Measurements from ENCODE around the gene RGS13.

RGS13 gene

DNA sequence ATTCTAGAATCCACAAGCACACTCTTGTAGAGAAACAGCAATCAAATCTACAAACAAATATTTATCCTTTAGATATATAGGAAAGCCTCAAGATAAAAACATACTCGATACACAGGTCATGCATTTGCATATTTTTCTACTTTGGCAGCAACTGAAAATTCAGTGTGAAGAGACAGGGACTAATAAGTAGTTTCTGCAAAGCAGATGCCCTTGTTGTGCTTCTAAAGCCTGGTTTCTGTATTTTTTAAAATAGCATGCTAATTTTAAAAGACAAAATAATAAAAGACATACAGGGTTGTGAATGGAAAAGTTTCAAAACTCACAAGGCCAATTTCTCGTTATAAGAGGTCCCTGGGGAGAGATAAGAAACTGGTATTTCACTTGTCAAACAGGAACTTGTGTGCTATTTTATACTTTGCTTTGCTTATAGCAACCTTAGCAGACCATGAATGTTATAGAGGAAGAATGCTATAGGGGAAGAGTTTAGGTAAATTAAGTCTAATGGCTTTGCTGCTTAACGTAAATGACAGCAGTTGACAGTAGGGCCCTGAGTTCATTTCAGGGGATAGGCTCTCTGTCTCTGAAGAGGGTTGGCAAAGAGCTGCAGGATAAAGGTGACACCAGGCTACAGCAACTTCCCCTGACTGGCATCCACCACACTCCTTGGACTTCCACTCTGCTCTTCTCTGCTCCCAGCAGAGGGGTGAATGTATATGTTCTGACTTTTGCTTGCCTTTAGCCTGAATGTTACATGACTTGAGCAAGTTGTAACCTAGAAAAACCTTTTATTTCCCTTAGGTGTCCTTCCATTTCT is 9.4 kb upstream of the RGS13 start:
- no peak for DNase-seq (ENCODE audit: low read depth in 2 of 2)

DNA sequence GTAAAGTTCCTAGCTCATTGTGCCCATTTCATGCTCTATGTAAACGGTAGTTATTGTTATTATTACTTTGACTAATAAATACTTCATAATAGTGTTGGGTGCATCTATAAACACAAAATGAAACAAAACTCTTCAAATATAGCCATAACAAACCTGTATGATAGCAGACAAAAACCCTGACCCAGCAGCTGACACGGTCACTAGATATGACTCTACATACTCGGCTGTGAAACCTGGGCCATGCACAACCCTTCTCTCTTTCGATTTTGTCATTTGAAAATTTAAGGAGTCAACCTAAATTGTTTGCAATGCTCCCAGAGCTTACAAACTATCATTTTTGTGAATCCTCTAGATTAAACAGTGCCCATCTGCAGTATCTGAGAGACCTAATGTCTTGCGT is 8.0 kb upstream of the RGS13 start:
- DNase-seq (ENCODE audit: low read depth in 2 of 2): no peak

DNA sequence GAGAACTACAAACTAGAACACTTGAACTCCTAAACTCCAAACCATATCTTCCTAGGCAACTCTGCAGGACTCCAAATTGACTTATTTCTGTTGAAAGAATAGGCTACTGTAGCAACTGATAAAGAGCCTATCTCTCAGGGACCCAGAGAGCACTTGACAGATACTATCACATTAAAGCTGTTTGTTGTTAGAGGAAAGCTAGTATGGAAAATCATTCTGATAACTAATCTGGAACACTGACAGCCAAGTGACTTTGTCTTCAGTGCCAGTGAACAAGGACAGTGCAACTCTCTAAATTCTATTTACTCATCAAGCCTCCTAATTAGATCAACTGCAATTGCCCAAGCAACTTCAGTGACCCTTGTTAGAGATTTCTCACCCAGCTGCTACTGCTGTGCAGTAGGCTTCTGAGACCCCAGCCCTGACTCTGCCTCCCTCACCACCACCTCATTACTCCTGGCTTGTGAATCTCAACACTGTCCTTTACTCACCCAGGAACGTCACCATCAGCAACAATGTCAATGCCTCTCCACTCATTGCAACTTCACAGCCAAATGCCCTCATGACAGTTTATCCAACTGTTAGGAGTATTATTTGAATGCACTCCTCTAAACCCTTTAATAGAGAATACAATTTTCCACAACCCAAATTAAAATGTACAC is 7.4 kb upstream of the RGS13 start:
- no peak for DNase-seq (ENCODE audit: low read depth in 2 of 2)

DNA sequence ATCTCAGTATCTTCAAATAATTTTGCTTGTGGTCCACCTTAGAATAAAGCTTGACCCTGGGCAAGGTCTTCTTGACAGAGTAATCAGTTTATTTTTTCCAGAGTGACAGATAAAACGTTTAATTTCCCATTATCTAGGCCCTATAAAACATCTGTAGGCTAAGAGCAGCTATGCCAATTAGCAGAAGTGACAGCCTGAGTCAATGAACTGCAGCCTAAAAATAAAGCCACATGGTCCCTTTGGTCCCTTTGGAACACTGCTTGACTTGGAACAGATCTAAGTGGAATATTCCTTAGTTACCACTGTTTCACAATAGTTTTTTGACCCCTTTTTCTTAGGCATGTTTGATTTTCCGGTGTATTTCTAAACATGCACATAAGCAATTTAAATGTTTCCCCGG is 6.3 kb upstream of the RGS13 start:
- no peak for DNase-seq (ENCODE audit: low read depth in 2 of 2)

GRCh38 chr1:192630521-192631287 is 5.2 kb upstream of the RGS13 start:
- DNase-seq (ENCODE audit: low read depth in 2 of 2): no peak

DNA sequence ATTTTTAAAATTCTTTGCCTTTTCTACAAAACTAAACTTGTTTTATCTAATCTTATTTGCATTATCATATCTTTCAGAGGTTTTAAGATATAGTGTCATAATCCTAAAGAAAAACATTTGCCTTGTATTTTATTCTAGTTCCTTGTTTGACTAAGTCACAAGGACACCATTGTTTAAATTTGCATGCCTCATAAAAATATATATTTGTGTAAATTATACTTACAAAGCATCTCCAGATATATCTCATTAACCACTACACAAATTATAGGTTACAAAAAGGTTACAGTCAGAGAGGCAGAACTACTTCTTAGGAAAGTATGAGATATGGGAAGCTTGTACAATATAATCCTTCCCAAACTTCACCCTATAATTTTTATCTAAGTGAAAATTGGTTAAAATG is 4.2 kb upstream of the RGS13 start:
- no peak for DNase-seq (ENCODE audit: low read depth in 2 of 2)

DNA sequence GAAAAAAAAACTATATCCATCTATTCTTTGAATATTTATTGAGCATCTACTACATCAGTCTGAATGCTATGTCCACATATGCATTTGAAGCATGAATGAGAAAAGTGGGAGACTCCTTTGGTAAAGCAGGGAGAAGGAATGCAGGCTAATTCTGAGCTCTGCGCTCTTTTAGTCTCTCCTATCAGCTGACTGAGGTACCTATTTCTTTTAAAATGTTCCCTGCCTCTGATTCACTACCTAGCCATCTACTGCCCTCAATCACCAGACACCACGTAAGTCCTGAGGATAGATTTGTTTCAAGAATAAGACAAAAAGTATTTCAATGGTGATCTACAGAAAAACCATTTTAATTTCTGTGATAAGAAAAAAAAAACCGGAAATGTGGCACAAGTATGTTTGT is 3.8 kb upstream of the RGS13 start:
- DNase-seq (ENCODE audit: low read depth in 2 of 2): no peak

DNA sequence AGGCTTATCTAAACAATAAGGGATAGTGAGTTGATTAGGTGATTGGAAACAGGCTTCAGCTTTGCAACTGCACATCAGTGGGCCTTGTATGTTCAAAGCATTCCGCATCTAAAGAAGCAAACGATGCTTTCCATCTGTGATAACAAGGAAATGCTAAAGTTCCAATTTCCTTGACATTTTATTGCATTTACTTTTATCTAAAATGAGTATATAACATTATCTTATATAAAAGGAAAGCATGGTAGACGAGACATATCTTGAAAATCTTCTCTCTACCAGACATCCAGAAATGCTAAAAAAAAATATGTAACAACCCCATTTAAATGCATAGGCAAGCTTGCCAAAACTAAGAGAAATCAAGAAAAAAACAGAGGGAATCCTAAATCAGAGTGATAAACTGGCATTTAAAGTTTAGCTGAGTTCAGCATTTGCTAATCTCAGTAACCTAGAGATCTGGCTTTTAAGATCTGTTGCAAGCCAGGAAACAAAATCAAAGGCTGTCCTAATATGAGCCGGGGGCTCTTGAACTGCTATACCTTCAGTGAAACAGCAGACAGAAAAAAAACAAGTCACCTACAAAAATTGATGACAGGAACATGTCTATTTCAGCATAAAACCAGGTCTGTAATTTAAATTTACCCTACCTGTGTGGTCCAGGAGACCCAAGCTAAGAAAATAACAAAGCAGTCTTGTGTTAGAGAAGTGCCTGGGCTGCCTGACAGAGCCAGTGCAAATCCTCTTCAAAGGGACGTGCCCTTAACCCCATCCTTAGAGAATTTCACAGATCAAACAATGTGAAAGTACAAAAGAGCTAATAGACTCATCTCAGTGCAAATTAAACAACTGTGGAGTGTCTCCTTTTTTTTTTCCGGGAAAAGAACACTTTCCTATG is 3.1 kb upstream of the RGS13 start:
- DNase-seq (ENCODE audit: low read depth in 2 of 2): no peak

GRCh38 chr1:192633533-192634253 is 2.3 kb upstream of the RGS13 start:
- no peak for DNase-seq (ENCODE audit: low read depth in 2 of 2)

GRCh38 chr1:192635041-192635440 is 906 bp upstream of the RGS13 start:
- DNase-seq (ENCODE audit: low read depth in 2 of 2): no peak

DNA sequence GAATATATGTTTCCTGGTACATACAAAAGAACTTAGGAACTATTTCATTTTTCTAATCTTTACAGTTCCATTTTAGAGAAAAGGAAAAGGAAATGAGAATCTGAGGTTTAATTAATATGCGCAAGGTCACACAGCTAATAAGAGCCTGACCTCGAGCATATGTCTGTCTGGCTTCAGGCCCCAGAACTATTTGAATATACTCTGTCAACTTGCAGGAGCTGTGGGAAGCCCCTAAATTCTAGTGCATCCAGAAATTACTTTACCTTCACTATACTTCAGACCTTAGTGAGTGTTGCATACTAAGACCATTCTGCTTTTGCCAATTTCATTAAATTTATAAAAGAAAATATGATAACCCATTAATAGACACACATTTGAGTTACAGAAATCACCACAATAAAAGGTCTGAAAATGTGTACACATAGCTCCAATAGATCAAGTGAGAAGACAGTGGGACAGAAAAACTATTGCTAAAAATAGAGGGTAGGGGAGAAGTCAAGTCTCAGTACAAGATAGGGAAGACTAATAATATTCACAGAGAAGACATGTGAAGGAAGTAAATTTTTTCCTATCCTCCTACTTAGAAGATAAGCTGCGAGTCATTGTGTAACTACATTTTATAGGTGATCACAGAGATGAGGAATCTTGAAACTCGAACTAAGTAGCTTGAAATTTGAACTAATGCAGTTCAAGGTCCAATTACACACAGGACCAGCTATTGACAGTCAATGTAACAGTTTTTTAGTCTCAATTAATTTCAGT is 3.8 kb downstream of the RGS13 start:
- DNase-seq (ENCODE audit: low read depth in 2 of 2): no peak

GRCh38 chr1:192652159-192652558 is 16.2 kb downstream of the RGS13 start:
- no peak for DNase-seq (ENCODE audit: low read depth in 2 of 2)

DNA sequence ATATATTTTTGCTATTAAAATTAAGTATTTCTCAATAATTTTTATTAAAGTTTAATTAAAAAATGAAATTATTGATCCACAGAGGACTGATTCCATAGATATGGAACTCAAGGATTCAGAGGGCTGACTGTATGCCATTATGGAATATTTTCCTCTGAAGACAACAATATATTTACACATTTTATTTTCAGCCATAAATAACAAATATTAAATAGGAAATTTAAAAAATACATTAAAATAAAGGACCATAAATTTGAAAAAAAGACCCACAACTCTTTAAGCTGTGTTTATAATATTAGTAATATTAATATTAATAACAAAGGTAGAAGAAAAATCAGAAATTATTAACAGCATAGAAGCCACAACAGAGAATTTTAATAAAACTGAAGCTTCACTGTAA is 18.2 kb downstream of the RGS13 start:
- no peak for DNase-seq (ENCODE audit: low read depth in 2 of 2)

DNA sequence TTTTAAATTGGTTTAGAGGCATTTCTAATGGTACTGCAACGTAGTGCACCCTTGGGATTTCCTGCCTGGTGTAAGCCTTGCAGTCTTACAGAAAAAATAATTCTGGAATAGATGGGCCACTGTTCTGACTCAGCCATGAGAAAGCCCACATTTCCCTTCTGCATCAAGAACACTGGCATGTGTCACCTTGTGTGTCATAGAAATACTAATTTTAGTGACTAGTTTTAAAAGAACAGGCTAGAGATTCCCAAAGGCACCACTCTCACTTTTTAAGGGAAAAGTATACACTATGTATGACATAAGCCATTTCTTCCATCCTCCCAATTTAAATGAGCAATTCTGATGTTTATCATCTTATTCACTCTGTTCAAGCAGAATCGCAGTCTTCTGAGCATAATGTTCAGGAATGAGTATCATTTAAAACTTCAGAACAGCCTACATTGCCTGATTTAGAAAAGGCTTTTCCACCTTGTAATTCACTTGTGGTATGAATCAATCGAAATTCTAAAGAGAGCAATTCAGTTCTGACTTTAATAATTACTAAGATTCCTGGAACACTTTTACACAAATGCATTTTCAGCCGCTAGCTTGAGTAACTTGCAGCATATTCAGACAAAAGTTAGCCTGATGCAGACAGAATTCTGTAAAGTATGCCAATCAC is 18.8 kb downstream of the RGS13 start:
- DNase-seq (ENCODE audit: low read depth in 2 of 2): no peak

- DNase-seq (ENCODE audit: low read depth in 2 of 2): no peak
These were observed 21.8 kb downstream of the RGS13 start for GRCh38 chr1:192657760-192658159.

GRCh38 chr1:192658255-192658654 is 22.3 kb downstream of the RGS13 start:
- DNase-seq (ENCODE audit: low read depth in 2 of 2): no peak

- no peak for DNase-seq (ENCODE audit: low read depth in 2 of 2)
These were observed 24.7 kb downstream of the RGS13 start for GRCh38 chr1:192660613-192661012.

- DNase-seq (ENCODE audit: low read depth in 2 of 2): no peak
These were observed 32.5 kb downstream of the RGS13 start for GRCh38 chr1:192668409-192668983.

GRCh38 chr1:192669174-192669573 is 33.2 kb downstream of the RGS13 start:
- DNase-seq (ENCODE audit: low read depth in 2 of 2): no peak
